ENCODE results near the gene OTUD5. TPM values are rescaled to one million over a fixed set of nuclear protein-coding genes. Genes with fewer than 3 reads are reported as not detected.

OTUD5 gene
- total RNA-seq, 1 experiment from 2014 or later, result 62.5 TPM

DNA sequence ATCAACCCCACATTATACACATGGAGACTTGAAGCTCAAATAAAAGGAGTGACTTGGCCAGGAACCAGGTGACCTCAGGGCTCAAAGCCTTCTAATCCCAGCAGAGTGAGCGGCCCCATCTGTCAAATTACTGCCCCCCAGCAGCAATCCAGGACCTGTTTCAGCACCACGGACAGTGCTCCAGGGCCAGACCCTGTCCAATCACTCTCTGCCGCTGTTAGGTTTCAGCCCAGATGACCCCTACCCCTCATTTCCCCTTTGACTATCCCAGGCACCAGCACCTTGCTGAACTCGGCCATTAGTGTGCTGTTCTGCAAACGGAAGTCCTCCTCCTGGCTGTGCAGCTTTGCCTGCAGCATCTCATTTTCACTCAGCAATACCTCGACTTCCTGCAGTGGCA is 39.6 kb upstream of the OTUD5 start:
- H3K23me2 ChIP-seq (ENCODE audit: insufficient read length, low read depth, low read length, poor library complexity, severe bottlenecking), result no peaks in the 10 kb centered on the region
- peaks cover 54 to 77% (median 77%) of the 10 kb centered on the region in 3 experiments for H3K36me3 Mint-ChIP-seq (ENCODE audit: insufficient read depth in 1 of 3, low read depth in 3 of 3)
- no peak overlapping the region for H4K8ac ChIP-seq (replicated peaks; ENCODE audit: insufficient read length, low read depth, low read length)

More for the DNA sequence above, 39.6 kb upstream of the OTUD5 start:
- no peaks in the 10 kb centered on the region for H3K9me3 ChIP-seq (ENCODE audit: control insufficient read depth, low read depth, low read length)
- no peak overlapping the region for H3K23ac ChIP-seq (ENCODE audit: insufficient read length, low read depth, low read length)
- H3K4ac ChIP-seq (ENCODE audit: low read depth, low read length), result no peak overlapping the region
- H3K79me2 ChIP-seq (ENCODE audit: insufficient read depth, low read length), result peaks cover 2% of the 10 kb centered on the region; the same call in 1 of the 2 replicates
- Mint-ChIP-seq H3K27me3 (ENCODE audit: low read depth) (no peaks in the 10 kb centered on the region; the same call in 1 of the 2 replicates), H3K4me3 (no peak overlapping the region), H3K4me1 (peaks cover 0 to 8% of the 10 kb centered on the region in 2 experiments; a peak in 2 of 4 replicates), H3K9me3 (peaks cover 77 to 81% of the 10 kb centered on the region in 2 experiments), H3K27ac (no peak overlapping the region)
- H2BK20ac ChIP-seq (ENCODE audit: low read depth, low read length, poor library complexity, severe bottlenecking), result no peak overlapping the region
- H4K20me1 ChIP-seq (ENCODE audit: control insufficient read depth, insufficient read depth, insufficient read length), result peaks cover 2% of the 10 kb centered on the region
- no peak overlapping the region for H3K56ac ChIP-seq (ENCODE audit: insufficient read length, low read depth, low read length)
- no peak overlapping the region for H3K27ac ChIP-seq (ENCODE audit: insufficient read length, low read depth, low read length)
- no peak overlapping the region for H3K18ac ChIP-seq (ENCODE audit: insufficient read length, low read depth, low read length)
- no peaks in the 10 kb centered on the region for H3K4me1 ChIP-seq (ENCODE audit: insufficient read depth, low read length)
- no peak overlapping the region for H2AK5ac ChIP-seq (ENCODE audit: insufficient read length, low read length)
- H3K4me2 ChIP-seq (ENCODE audit: insufficient read depth, insufficient read length, low read length), result no peak overlapping the region
- no peak overlapping the region for H2BK120ac ChIP-seq (ENCODE audit: low read depth, low read length, poor library complexity, severe bottlenecking)
- H3K9ac ChIP-seq (ENCODE audit: extremely low read depth, insufficient read length, low read length), result no peak overlapping the region
- no peak overlapping the region for H4K91ac ChIP-seq (ENCODE audit: insufficient read length, low read depth, low read length)
- no peak overlapping the region for H3T11ph ChIP-seq (ENCODE audit: low read length)
- no peak overlapping the region for H2AFZ ChIP-seq (ENCODE audit: low read length)
- TF ChIP-seq, protein P1, sequence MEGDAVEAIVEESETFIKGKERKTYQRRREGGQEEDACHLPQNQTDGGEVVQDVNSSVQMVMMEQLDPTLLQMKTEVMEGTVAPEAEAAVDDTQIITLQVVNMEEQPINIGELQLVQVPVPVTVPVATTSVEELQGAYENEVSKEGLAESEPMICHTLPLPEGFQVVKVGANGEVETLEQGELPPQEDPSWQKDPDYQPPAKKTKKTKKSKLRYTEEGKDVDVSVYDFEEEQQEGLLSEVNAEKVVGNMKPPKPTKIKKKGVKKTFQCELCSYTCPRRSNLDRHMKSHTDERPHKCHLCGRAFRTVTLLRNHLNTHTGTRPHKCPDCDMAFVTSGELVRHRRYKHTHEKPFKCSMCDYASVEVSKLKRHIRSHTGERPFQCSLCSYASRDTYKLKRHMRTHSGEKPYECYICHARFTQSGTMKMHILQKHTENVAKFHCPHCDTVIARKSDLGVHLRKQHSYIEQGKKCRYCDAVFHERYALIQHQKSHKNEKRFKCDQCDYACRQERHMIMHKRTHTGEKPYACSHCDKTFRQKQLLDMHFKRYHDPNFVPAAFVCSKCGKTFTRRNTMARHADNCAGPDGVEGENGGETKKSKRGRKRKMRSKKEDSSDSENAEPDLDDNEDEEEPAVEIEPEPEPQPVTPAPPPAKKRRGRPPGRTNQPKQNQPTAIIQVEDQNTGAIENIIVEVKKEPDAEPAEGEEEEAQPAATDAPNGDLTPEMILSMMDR (conservative IDR thresholded peaks at IDR 0.05), result no peak
- H3K14ac ChIP-seq (ENCODE audit: insufficient read depth, low read length), result no peak overlapping the region
- no peaks in the 10 kb centered on the region for H3K27me3 ChIP-seq (ENCODE audit: insufficient read depth, low read length)
- no peak overlapping the region for H2BK5ac ChIP-seq (ENCODE audit: insufficient read length, low read length)
- H2BK12ac ChIP-seq (ENCODE audit: insufficient read length, low read depth, low read length), result no peak overlapping the region
- no peak overlapping the region for H2BK15ac ChIP-seq (ENCODE audit: low read depth, low read length)
- H3K79me1 ChIP-seq (ENCODE audit: insufficient read depth, low read depth, low read length, poor library complexity, severe bottlenecking), result peaks cover 2% of the 10 kb centered on the region
- peak; percentile 37 for DNase-seq
- WGBS (ENCODE audit: extremely low coverage, insufficient read length, low lambda C conversion rate), result no CpG with 5 or more reads among the region's 6 CpGs
- no peak overlapping the region for H4K5ac ChIP-seq (ENCODE audit: insufficient read length, low read depth, low read length)
